PC-9 (cell line): Measurements from ENCODE around the gene TMEFF2. TPM values are rescaled to one million over a fixed set of nuclear protein-coding genes. Genes with fewer than 3 reads are reported as not detected.

ENCODE experiments used
- BruUV-seq: library from RNA; stranded (reverse); fragments of 400-500 nt; replicated peaks from 2 replicates; lab custom pipeline; 2021; lab: Mats Ljungman, UMichigan
- CTCF ChIA-PET: fragments of 300-600 bp; sonication (Branson Sonifier 250); formaldehyde crosslinking; loops from one replicate; lab custom pipeline; 2022; ENCODE audit warnings: antibody characterized with exemption; lab: Charles Lee
- POLR2A ChIA-PET: fragments of 300-600 bp; sonication (Branson Sonifier 250); formaldehyde crosslinking; loops from one replicate; lab custom pipeline; 2022; ENCODE audit warnings: antibody characterized with exemption; ENCODE audit not compliant: unreplicated experiment; lab: Charles Lee
- DNase-seq, 2 experiments: peaks; one replicate each; pipeline versions ENCODE4 v3.0.0 to v3.0.0-alpha.2; 2015 to 2022; ENCODE audit warnings: mixed read lengths in 1 of 2
- H2AFZ ChIP-seq: fragments of 200-600 bp; sonication (generic); 2 replicates; pipeline ENCODE4 v1.8.1; 2017; ENCODE audit warnings: antibody characterized with exemption
- H3F3A ChIP-seq: fragments of 200-600 bp; sonication (generic); 2 replicates; pipeline ENCODE4 v1.8.1; 2017; ENCODE audit warnings: antibody characterized with exemption, mild to moderate bottlenecking, low read depth; ENCODE audit not compliant: insufficient read depth
- H3K27ac ChIP-seq: fragments of 200-600 bp; sonication (generic); 2 replicates; pipeline ENCODE4 v1.6.1; 2016; ENCODE audit warnings: mixed run types
- H3K27me3 ChIP-seq: fragments of 200-600 bp; sonication (generic); 2 replicates; pipeline ENCODE4 v1.6.1; 2016; ENCODE audit warnings: low read depth, mixed run types; ENCODE audit not compliant: insufficient read depth
- H3K36me3 ChIP-seq: fragments of 200-600 bp; sonication (generic); 2 replicates; pipeline ENCODE4 v1.6.1; 2016; ENCODE audit warnings: low read depth, mixed run types
- H3K4me1 ChIP-seq: fragments of 200-600 bp; sonication (generic); replicated peaks from 2 replicates; pipeline ENCODE4 v1.6.1; 2016; ENCODE audit warnings: mixed run types; ENCODE audit not compliant: insufficient read depth
- H3K4me2 ChIP-seq: fragments of 200-600 bp; sonication (generic); 2 replicates; pipeline ENCODE4 v1.6.1; 2017; ENCODE audit warnings: mixed run types
- H3K4me3 ChIP-seq: fragments of 200-600 bp; sonication (generic); 2 replicates; pipeline ENCODE4 v1.6.1; 2016; ENCODE audit warnings: mixed run types
- H3K79me2 ChIP-seq: fragments of 200-600 bp; sonication (generic); 2 replicates; pipeline ENCODE4 v1.6.1; 2017; ENCODE audit warnings: low read depth, mixed run types
- H3K9me2 ChIP-seq: fragments of 200-600 bp; sonication (generic); 2 replicates; pipeline ENCODE4 v1.8.1; 2017; ENCODE audit warnings: mild to moderate bottlenecking; ENCODE audit not compliant: insufficient read depth
- H3K9me3 ChIP-seq: fragments of 200-600 bp; sonication (generic); 2 replicates; pipeline ENCODE4 v1.8.1; 2016; ENCODE audit warnings: low read depth; ENCODE audit not compliant: insufficient read depth
- H4K20me1 ChIP-seq: fragments of 200-600 bp; sonication (generic); 2 replicates; pipeline ENCODE4 v1.8.1; 2017; ENCODE audit not compliant: insufficient read depth
- CTCF ChIP-seq: fragments of 200-600 bp; sonication (generic); conservative IDR thresholded peaks from 2 replicates; pipeline ENCODE4 v1.6.1; 2017; ENCODE audit warnings: mixed run types, antibody characterized with exemption, mild to moderate bottlenecking, moderate library complexity
- EZH2 ChIP-seq: fragments of 200-600 bp; sonication (generic); IDR thresholded peaks from 2 replicates; pipeline ENCODE4 v1.8.0; 2017; ENCODE audit warnings: antibody characterized with exemption, low read depth
- intact Hi-C: fragments of 100-400 bp; cut with micrococcal nuclease; formaldehyde crosslinking; loops from one replicate; pipeline ENCODE4 v1.10.0; 2022; ENCODE audit not compliant: unreplicated experiment
- total RNA-seq: library from RNA; stranded (reverse); gene quantifications from 2 replicates; pipeline ENCODE4 v1.2.3, GENCODE V29; 2021

The TMEFF2 gene
- total RNA-seq, 1 experiment from 2014 or later = not detected

GRCh38 chr2:191933307-191934105 is 261.2 kb downstream of the TMEFF2 start:
- no TSS peak for BruUV-seq
- no peaks in the 10 kb centered on the region for H3K9me3 ChIP-seq

GRCh38 chr2:191932286-191932685 is 262.4 kb downstream of the TMEFF2 start:
- Histone ChIP-seq H2AFZ (no peak overlapping the region), H3K9me2 (no peaks in the 10 kb centered on the region), H4K20me1 (no peaks in the 10 kb centered on the region), H3K27ac (no peak overlapping the region), H3K79me2 (no peaks in the 10 kb centered on the region), H3K27me3 (no peaks in the 10 kb centered on the region), H3K4me2 (no peak overlapping the region), H3K36me3 (no peaks in the 10 kb centered on the region), H3F3A (peaks cover 6% of the 10 kb centered on the region; the same call in 1 of the 2 replicates), H3K9me3 (no peaks in the 10 kb centered on the region), H3K4me1 (peaks cover 9% of the 10 kb centered on the region), H3K4me3 (no peak overlapping the region)
- BruUV-seq = no TSS peak
- DNase-seq = no peak
- intact Hi-C loops = no loop called here
- CTCF ChIA-PET = interaction anchor here (0.6 kb wide), 1 partner anchor 280 kb away, joined by 3 read pairs; no protein-coding TSS in a partner anchor
- POLR2A ChIA-PET = no interaction called here
- TF ChIP-seq EZH2 (no peak), CTCF (no peak)

More at GRCh38 chr2:191933307-191934105, 261.2 kb downstream of the TMEFF2 start:
- no peak for DNase-seq
- Histone ChIP-seq H3F3A (no peaks in the 10 kb centered on the region), H3K27ac (no peak overlapping the region), H3K4me3 (no peak overlapping the region), H4K20me1 (no peaks in the 10 kb centered on the region), H3K27me3 (no peaks in the 10 kb centered on the region), H3K4me1 (no peaks in the 10 kb centered on the region), H2AFZ (no peak overlapping the region), H3K4me2 (no peak overlapping the region), H3K36me3 (no peaks in the 10 kb centered on the region), H3K9me2 (no peaks in the 10 kb centered on the region), H3K79me2 (no peaks in the 10 kb centered on the region)
- POLR2A ChIA-PET = interaction anchor here (0.7 kb wide), 1 partner anchor 92 kb away, joined by 3 read pairs; no protein-coding TSS in a partner anchor
- CTCF ChIA-PET = no interaction called here
- intact Hi-C loops = no loop called here
- no peak for TF ChIP-seq CTCF
- no peak for TF ChIP-seq EZH2

- no peak for DNase-seq
- POLR2A ChIA-PET = interaction anchor here (0.6 kb wide), 1 partner anchor 234 kb away, joined by 4 read pairs; no protein-coding TSS in a partner anchor
Observed at GRCh38 chr2:191931329-191931728, 263.4 kb downstream of the TMEFF2 start.

More at GRCh38 chr2:191931329-191931728, 263.4 kb downstream of the TMEFF2 start:
- H3K27ac ChIP-seq = no peak overlapping the region
- no TSS peak for BruUV-seq
- no peaks in the 10 kb centered on the region for H3K27me3 ChIP-seq
- H4K20me1 ChIP-seq = no peaks in the 10 kb centered on the region
- CTCF ChIA-PET = no interaction called here
- peaks cover 6% of the 10 kb centered on the region; the same call in 1 of the 2 replicates for H3F3A ChIP-seq
- H3K9me2 ChIP-seq = no peaks in the 10 kb centered on the region
- no peak overlapping the region for H2AFZ ChIP-seq
- no peaks in the 10 kb centered on the region for H3K9me3 ChIP-seq
- H3K4me3 ChIP-seq = no peak overlapping the region
- TF ChIP-seq EZH2 = no peak
- no peak for TF ChIP-seq CTCF
- H3K79me2 ChIP-seq = no peaks in the 10 kb centered on the region
- H3K36me3 ChIP-seq = no peaks in the 10 kb centered on the region
- H3K4me1 ChIP-seq = peaks cover 9% of the 10 kb centered on the region
- H3K4me2 ChIP-seq = no peak overlapping the region
- intact Hi-C loops = no loop called here
